HepG2 (cell line): ENCODE data around the gene DOCK4. TPM values are rescaled to one million over a fixed set of nuclear protein-coding genes. Genes with fewer than 3 reads are reported as not detected.

Experiments
- ATAC-seq: fragments of 200-7000 bp; cut with Tn5 transposase; 3 replicates; pipeline ENCODE4 v1.9.1; 2020; ENCODE audit warnings: mild to moderate bottlenecking, moderate library complexity
- BruUV-seq: library from RNA; stranded (reverse); fragments of 400-500 nt; replicated peaks from 2 replicates; lab custom pipeline; 2021; lab: Mats Ljungman, UMichigan
- CTCF ChIA-PET: fragments of 300-600 bp; formaldehyde crosslinking; extraction: SDS; loops from one replicate; lab custom pipeline; 2021; ENCODE audit warnings: low total read pairs, inconsistent platforms, low intra/inter-chr PET ratio; lab: Yijun Ruan, JAX
- POLR2A ChIA-PET: fragments of 350-600 bp; sonication (Branson Sonifier 250); formaldehyde crosslinking; loops from one replicate; lab custom pipeline; 2020; ENCODE audit warnings: antibody characterized with exemption, inconsistent platforms; lab: Yijun Ruan, JAX
- DNase-seq: peaks from one replicate; pipeline ENCODE4 v3.0.0-alpha.2; 2015; ENCODE audit warnings: low spot score
- FAIRE-seq: peaks from 3 replicates; lab custom pipeline; 2011; peaks lifted over from hg19 to GRCh38; lab: Jason Lieb, UNC
- H2AFZ ChIP-seq: one replicate; pipeline ENCODE4 v1.6.1; 2011; ENCODE audit warnings: low read length, inconsistent platforms
- H3K27ac ChIP-seq: fragments of 300-600 bp; 3 replicates; pipeline ENCODE4 v1.8.0; 2011; ENCODE audit warnings: mixed run types, mild to moderate bottlenecking, mixed read lengths, low read length, inconsistent platforms; ENCODE audit not compliant: insufficient read depth; ENCODE audit errors: extremely low read length
- H3K27me3 ChIP-seq, 2 experiments: fragments of 200-600 bp in 1 of 2; 2 replicates in 1 of 2; 3 replicates in 1 of 2; pipeline versions ENCODE4 v1.6.0 to v1.8.0; 2011; ENCODE audit warnings: low read length in 2 of 2, mild to moderate bottlenecking in 2 of 2, moderate library complexity in 2 of 2, inconsistent platforms in 1 of 2; ENCODE audit not compliant: insufficient read depth in 2 of 2, control insufficient read depth in 1 of 2
- H3K36me3 ChIP-seq, 2 experiments: fragments of 200-600 bp in 1 of 2; replicated peaks in 1 of 2; 2 replicates in 1 of 2; 3 replicates in 1 of 2; pipeline versions ENCODE4 v1.5.1 to v1.8.0; 2011; ENCODE audit warnings: low read length in 2 of 2, inconsistent platforms in 1 of 2; ENCODE audit not compliant: insufficient read depth in 2 of 2, control insufficient read depth in 1 of 2
- H3K4me1 ChIP-seq: 2 replicates; pipeline ENCODE4 v1.5.1; 2012; ENCODE audit warnings: low read length, inconsistent platforms; ENCODE audit not compliant: insufficient read depth
- H3K4me2 ChIP-seq: 2 replicates; pipeline ENCODE4 v1.6.0; 2011; ENCODE audit warnings: low read depth, low read length, inconsistent platforms
- H3K4me3 ChIP-seq, 3 experiments: fragments of 200-600 bp in 1 of 3; sonication (generic), shearing (Covaris generic) in 1 of 3; replicated peaks in 1 of 3; 2 replicates each; pipeline ENCODE4 v1.5.1; 2011 to 2016; ENCODE audit warnings: low read length in 3 of 3, inconsistent platforms in 2 of 3, low read depth in 2 of 3, mild to moderate bottlenecking in 2 of 3, control low read depth in 1 of 3, mixed read lengths in 1 of 3; ENCODE audit not compliant: insufficient read depth in 1 of 3
- H3K79me2 ChIP-seq: one replicate; pipeline ENCODE4 v1.6.1; 2011; ENCODE audit warnings: low read length, inconsistent platforms; ENCODE audit not compliant: insufficient read depth
- H3K9ac ChIP-seq: 2 replicates; pipeline ENCODE4 v1.6.0; 2011; ENCODE audit warnings: mild to moderate bottlenecking, low read depth, low read length, inconsistent platforms; ENCODE audit not compliant: insufficient read depth
- H3K9me3 ChIP-seq: 2 replicates; pipeline ENCODE4 v1.5.1; 2012; ENCODE audit warnings: mild to moderate bottlenecking, low read length
- H4K20me1 ChIP-seq: 2 replicates; pipeline ENCODE4 v1.6.0; 2011; ENCODE audit warnings: inconsistent platforms, mild to moderate bottlenecking, low read length, moderate library complexity; ENCODE audit not compliant: insufficient read depth
- CHD2 ChIP-seq: IDR thresholded peaks from 2 replicates; pipeline ENCODE4 v1.6.1; 2011; ENCODE audit warnings: low read depth, low read length, improper control_type of control experiment
- HOXA3 ChIP-seq: sonication (generic); formaldehyde crosslinking; IDR thresholded peaks from 2 replicates; pipeline ENCODE4 v1.5.0; 2020; ENCODE audit warnings: missing genetic modification reagents
- KAT2B ChIP-seq: fragments of 150-350 bp; IDR thresholded peaks from 2 replicates; pipeline ENCODE4 v1.6.1; 2014; ENCODE audit warnings: low read depth, low read length, borderline replicate concordance
- MIER3 ChIP-seq: IDR thresholded peaks from 2 replicates; pipeline ENCODE4 v1.6.1; 2016; ENCODE audit warnings: missing compliant biosample characterization, borderline replicate concordance
- RXRB ChIP-seq: IDR thresholded peaks from 2 replicates; pipeline ENCODE4 v1.6.1; 2016; ENCODE audit warnings: borderline replicate concordance, missing genetic modification reagents, missing compliant biosample characterization
- ZNF781 ChIP-seq: sonication (generic); formaldehyde crosslinking; IDR thresholded peaks from 2 replicates; pipeline ENCODE4 v1.5.1; 2020; ENCODE audit warnings: borderline replicate concordance, mild to moderate bottlenecking, missing genetic modification reagents; ENCODE audit errors: not compliant biosample characterization
- ZNF878 ChIP-seq: sonication (generic); formaldehyde crosslinking; IDR thresholded peaks from 2 replicates; pipeline ENCODE4 v1.8.1; 2023; ENCODE audit warnings: mild to moderate bottlenecking, missing genetic modification reagents, moderate library complexity
- WGBS: methylation state at CpG from one replicate; pipeline ENCODE4 v1.1.6; 2017; ENCODE audit warnings: low lambda C conversion rate; 5-methylcytosine and 5-hydroxymethylcytosine counted together
- in situ Hi-C: cut with HindIII; loops from 2 replicates; pipeline ENCODE4 v1.10.0; 2017; ENCODE audit warnings: low pct_unique_long_range_greater_than_20kb; ENCODE audit not compliant: extremely low pct_ligation_motif_present
- intact Hi-C: fragments of 100-400 bp; cut with micrococcal nuclease; formaldehyde crosslinking; loops from one replicate; pipeline ENCODE4 v1.10.0; 2022; ENCODE audit not compliant: unreplicated experiment
- polyA plus RNA-seq, 8 experiments: library from polyadenylated mRNA; depleted of rRNA in 3 of 8; stranded (reverse) in 7 of 8; unstranded in 1 of 8; fragments of >200 nt; fragmentation: Illumina TruSeq in 4 of 8; extraction: Trizol in 4 of 8; gene quantifications; 2 replicates each; pipeline versions ENCODE4 v1.2.1 to v1.2.3, GENCODE V29; 2011 to 2016; ENCODE audit warnings: low read depth in 4 of 8, missing spikeins in 1 of 8, mixed read lengths in 1 of 8; ENCODE audit not compliant: insufficient read depth in 1 of 8
- total RNA-seq, 5 experiments: library from RNA; depleted of rRNA; stranded (reverse); fragments of >200 nt; fragmentation: Illumina TruSeq; extraction: Trizol; gene quantifications; 2 replicates each; pipeline ENCODE4 v1.2.3, GENCODE V29; 2016; ENCODE audit warnings: low read depth in 1 of 5
- TF ChIP-seq, protein P1 (sequence below): sonication (generic); formaldehyde crosslinking; IDR thresholded peaks from 2 replicates; pipeline ENCODE4 v1.5.1; 2020; ENCODE audit warnings: missing genetic modification reagents, mild to moderate bottlenecking, borderline replicate concordance
- TF ChIP-seq, protein P2 (sequence below): sonication (generic); formaldehyde crosslinking; IDR thresholded peaks from 2 replicates; pipeline ENCODE4 v1.5.0; 2020; ENCODE audit warnings: mild to moderate bottlenecking, missing genetic modification reagents

DOCK4 gene
- total and polyA plus RNA-seq, 2 of the 13 experiments (the other 11 are each of a cell fraction or from before 2014, with no cell fraction given) = 13.5 to 17.4 TPM

DNA sequence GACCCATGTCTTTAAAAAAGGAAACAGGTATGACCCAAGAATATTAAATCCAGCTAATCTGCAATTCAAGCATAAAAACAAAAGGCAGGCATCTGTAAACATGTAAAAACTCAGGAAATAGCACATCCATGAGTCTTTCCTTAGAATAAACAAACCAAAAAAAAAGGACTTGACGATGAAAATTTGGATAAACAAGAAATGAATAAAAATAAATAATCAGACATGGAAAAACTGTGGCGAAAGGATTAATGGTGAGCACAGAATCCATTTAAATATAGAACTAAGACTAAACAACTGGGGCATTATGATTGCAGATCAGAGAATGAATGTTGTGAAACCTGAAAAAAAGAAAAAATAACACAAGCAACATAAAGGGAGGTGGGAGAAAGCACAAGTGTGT lies 170.1 kb downstream of the DOCK4 start (continued):
- TF ChIP-seq RXRB = no peak

DNA sequence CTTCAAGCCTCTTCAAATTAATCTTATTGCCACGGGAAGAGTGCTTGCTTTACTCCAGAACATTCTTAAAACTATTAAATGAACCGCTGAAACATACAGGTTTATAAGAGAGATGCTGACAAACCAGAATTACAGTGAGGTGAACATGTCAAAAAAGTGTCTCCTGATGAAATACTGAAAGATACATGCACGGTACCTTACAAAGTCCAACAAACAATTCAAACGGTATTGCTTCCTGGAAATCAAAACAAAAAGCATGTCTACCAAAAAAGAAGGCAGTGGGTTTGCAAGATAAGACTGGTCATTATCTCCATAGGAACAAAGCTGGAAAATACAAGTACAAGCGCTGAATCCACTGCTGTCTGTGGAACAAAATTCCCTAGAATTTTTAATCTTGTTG lies 174.5 kb downstream of the DOCK4 start:
- intact Hi-C loops (no loop called here), in situ Hi-C loops (no loop called here)
- H3K4me1 ChIP-seq = peaks cover 14% of the 10 kb centered on the region
- no peaks in the 10 kb centered on the region for H3K79me2 ChIP-seq
- no peak overlapping the region for H2AFZ ChIP-seq
- no TSS peak for BruUV-seq
- POLR2A ChIA-PET = no interaction called here
- H3K27me3 ChIP-seq = no peaks in the 10 kb centered on the region
- H4K20me1 ChIP-seq = 0 out of 2 replicates have a peak, but pooled peaks cover 4% of the 10 kb centered on the region
- CTCF ChIA-PET = no interaction called here
- no peak for DNase-seq
- TF ChIP-seq, protein P1, sequence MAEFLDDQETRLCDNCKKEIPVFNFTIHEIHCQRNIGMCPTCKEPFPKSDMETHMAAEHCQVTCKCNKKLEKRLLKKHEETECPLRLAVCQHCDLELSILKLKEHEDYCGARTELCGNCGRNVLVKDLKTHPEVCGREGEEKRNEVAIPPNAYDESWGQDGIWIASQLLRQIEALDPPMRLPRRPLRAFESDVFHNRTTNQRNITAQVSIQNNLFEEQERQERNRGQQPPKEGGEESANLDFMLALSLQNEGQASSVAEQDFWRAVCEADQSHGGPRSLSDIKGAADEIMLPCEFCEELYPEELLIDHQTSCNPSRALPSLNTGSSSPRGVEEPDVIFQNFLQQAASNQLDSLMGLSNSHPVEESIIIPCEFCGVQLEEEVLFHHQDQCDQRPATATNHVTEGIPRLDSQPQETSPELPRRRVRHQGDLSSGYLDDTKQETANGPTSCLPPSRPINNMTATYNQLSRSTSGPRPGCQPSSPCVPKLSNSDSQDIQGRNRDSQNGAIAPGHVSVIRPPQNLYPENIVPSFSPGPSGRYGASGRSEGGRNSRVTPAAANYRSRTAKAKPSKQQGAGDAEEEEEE (CRISPR knock-in tag) = no peak
- TF ChIP-seq, protein P2, sequence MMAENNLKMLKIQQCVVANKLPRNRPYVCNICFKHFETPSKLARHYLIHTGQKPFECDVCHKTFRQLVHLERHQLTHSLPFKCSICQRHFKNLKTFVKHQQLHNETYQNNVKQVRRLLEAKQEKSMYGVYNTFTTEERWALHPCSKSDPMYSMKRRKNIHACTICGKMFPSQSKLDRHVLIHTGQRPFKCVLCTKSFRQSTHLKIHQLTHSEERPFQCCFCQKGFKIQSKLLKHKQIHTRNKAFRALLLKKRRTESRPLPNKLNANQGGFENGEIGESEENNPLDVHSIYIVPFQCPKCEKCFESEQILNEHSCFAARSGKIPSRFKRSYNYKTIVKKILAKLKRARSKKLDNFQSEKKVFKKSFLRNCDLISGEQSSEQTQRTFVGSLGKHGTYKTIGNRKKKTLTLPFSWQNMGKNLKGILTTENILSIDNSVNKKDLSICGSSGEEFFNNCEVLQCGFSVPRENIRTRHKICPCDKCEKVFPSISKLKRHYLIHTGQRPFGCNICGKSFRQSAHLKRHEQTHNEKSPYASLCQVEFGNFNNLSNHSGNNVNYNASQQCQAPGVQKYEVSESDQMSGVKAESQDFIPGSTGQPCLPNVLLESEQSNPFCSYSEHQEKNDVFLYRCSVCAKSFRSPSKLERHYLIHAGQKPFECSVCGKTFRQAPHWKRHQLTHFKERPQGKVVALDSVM (CRISPR knock-in tag) = no peak
- TF ChIP-seq CHD2 (no peak), HOXA3 (CRISPR knock-in tag) (no peak), ZNF781 (no peak), ZNF878 (CRISPR knock-in tag) (no peak), KAT2B (no peak), MIER3 (CRISPR knock-in tag) (no peak)
- TF ChIP-seq, all 625 proteins: peak for 0
- ATAC-seq (no peak), FAIRE-seq (no peak)
- Histone ChIP-seq H3K4me2 (no peak overlapping the region), H3K4me3 (no peak overlapping the region), H3K27ac (no peak overlapping the region), H3K36me3 (no peaks in the 10 kb centered on the region), H3K9ac (no peak overlapping the region), H3K9me3 (no peaks in the 10 kb centered on the region)
- WGBS = 75% methylated on average over 5 of the region's 5 CpGs
